Liver (tissue), 9 donors: ENCODE data around the gene SEBOX. TPM values are rescaled to one million over a fixed set of nuclear protein-coding genes. Genes with fewer than 3 reads are reported as not detected.
A peak's percentile ranks its signal among the peaks of the same experiment; 100 is the strongest.

Experiments
- DNase-seq: peaks from one replicate; pipeline ENCODE4 v3.0.0-alpha.2; 2017; ENCODE audit warnings: low spot score
- H3K27ac ChIP-seq, 2 donors: one replicate each; pipeline ENCODE4 v1.7.0; 2013; ENCODE audit warnings: inconsistent platforms in 2 of 2, low read length in 2 of 2, control low read depth in 1 of 2, low read depth in 1 of 2, mild to moderate bottlenecking in 1 of 2
- H3K27me3 ChIP-seq, 4 donors: one replicate each; pipeline versions ENCODE4 v1.6.1 to v1.7.0; 2013; ENCODE audit warnings: low read length in 3 of 4, inconsistent platforms in 1 of 4, mild to moderate bottlenecking in 1 of 4, moderate library complexity in 1 of 4; ENCODE audit not compliant: control insufficient read depth in 4 of 4, insufficient read depth in 4 of 4
- H3K36me3 ChIP-seq, 4 donors: one replicate each; pipeline versions ENCODE4 v1.6.1 to v1.7.0; 2013; ENCODE audit warnings: low read length in 3 of 4, mild to moderate bottlenecking in 3 of 4, low read depth in 1 of 4, moderate library complexity in 1 of 4; ENCODE audit not compliant: control insufficient read depth in 4 of 4, insufficient read depth in 3 of 4
- H3K4me1 ChIP-seq, 4 donors: one replicate each; pipeline versions ENCODE4 v1.6.1 to v1.7.0; 2013; ENCODE audit warnings: low read length in 3 of 4, mild to moderate bottlenecking in 3 of 4, moderate library complexity in 1 of 4; ENCODE audit not compliant: control insufficient read depth in 4 of 4, insufficient read depth in 4 of 4
- H3K4me3 ChIP-seq, 3 donors: one replicate each; pipeline versions ENCODE4 v1.6.1 to v1.7.0; 2013; ENCODE audit warnings: low read length in 3 of 3, control low read depth in 1 of 3, low read depth in 1 of 3, mild to moderate bottlenecking in 1 of 3
- H3K9ac ChIP-seq, 2 donors: one replicate each; pipeline ENCODE4 v1.7.0; 2013; ENCODE audit warnings: low read length in 2 of 2, mild to moderate bottlenecking in 2 of 2, moderate library complexity in 2 of 2, control low read depth in 1 of 2, low read depth in 1 of 2
- H3K9me3 ChIP-seq, 4 donors: one replicate each; pipeline versions ENCODE4 v1.6.1 to v1.7.0; 2013; ENCODE audit warnings: low read length in 3 of 4; ENCODE audit not compliant: control insufficient read depth in 4 of 4
- EGR1 ChIP-seq, 2 donors: IDR thresholded peaks; 2 replicates each; pipeline ENCODE4 v1.6.1; 2016 to 2018; ENCODE audit warnings: antibody characterized with exemption in 2 of 2, low read depth in 2 of 2
- FOXA1 ChIP-seq: IDR thresholded peaks from 2 replicates; pipeline ENCODE4 v1.6.1; 2016; ENCODE audit warnings: antibody characterized with exemption
- FOXA2 ChIP-seq: IDR thresholded peaks from 2 replicates; pipeline ENCODE4 v1.6.1; 2016; ENCODE audit warnings: antibody characterized with exemption
- GABPA ChIP-seq, 2 donors: IDR thresholded peaks in 1 of 2; conservative IDR thresholded peaks in 1 of 2; 2 replicates each; pipeline ENCODE4 v1.6.1; 2016; ENCODE audit warnings: antibody characterized with exemption in 2 of 2, mild to moderate bottlenecking in 1 of 2, moderate library complexity in 1 of 2
- HNF4A ChIP-seq, 2 donors: conservative IDR thresholded peaks; 2 replicates each; pipeline ENCODE4 v1.6.1; 2016; ENCODE audit warnings: antibody characterized with exemption in 2 of 2, mild to moderate bottlenecking in 2 of 2
- HNF4G ChIP-seq: IDR thresholded peaks from 2 replicates; pipeline ENCODE4 v1.6.1; 2016; ENCODE audit warnings: antibody characterized with exemption
- NR2F2 ChIP-seq: IDR thresholded peaks from 2 replicates; pipeline ENCODE4 v1.6.1; 2016; ENCODE audit warnings: antibody characterized with exemption
- RAD21 ChIP-seq, 2 donors: IDR thresholded peaks; 2 replicates each; pipeline ENCODE4 v1.6.1; 2016; ENCODE audit warnings: antibody characterized with exemption in 2 of 2, mild to moderate bottlenecking in 2 of 2
- RXRA ChIP-seq, 2 donors: IDR thresholded peaks; 2 replicates each; pipeline ENCODE4 v1.6.1; 2017 to 2018; ENCODE audit warnings: antibody characterized with exemption in 2 of 2, mild to moderate bottlenecking in 1 of 2
- SP1 ChIP-seq: IDR thresholded peaks from 2 replicates; pipeline ENCODE4 v1.6.1; 2018; ENCODE audit warnings: antibody characterized with exemption, mild to moderate bottlenecking
- TAF1 ChIP-seq: conservative IDR thresholded peaks from 2 replicates; pipeline ENCODE4 v1.6.1; 2016; ENCODE audit warnings: antibody characterized with exemption, mild to moderate bottlenecking
- YY1 ChIP-seq: IDR thresholded peaks from 2 replicates; pipeline ENCODE4 v1.6.1; 2016; ENCODE audit warnings: antibody characterized with exemption, mild to moderate bottlenecking
- WGBS: extraction: QIAGEN DNeasy Blood & Tissue Kit; methylation state at CpG from one replicate; pipeline ENCODE4 v1.1.7; 2013; 5-methylcytosine and 5-hydroxymethylcytosine counted together
- polyA plus RNA-seq, 2 donors: library from polyadenylated mRNA; stranded (reverse) in 1 of 2; unstranded in 1 of 2; fragments of 200-250 nt in 1 of 2; fragments of >200 nt in 1 of 2; fragmentation: Nextera tagmentation in 1 of 2; extraction: Ambion mirVana in 1 of 2; gene quantifications; one replicate each; pipeline versions ENCODE4 v1.2.1 to v1.2.3, GENCODE V29; 2013 to 2015
- total RNA-seq, 2 donors: library from RNA; depleted of rRNA; stranded (reverse); fragments of >200 nt; gene quantifications; one replicate each; pipeline ENCODE4 v1.2.3, GENCODE V29; 2014
- TF ChIP-seq, protein P1 (sequence below): IDR thresholded peaks from 2 replicates; pipeline ENCODE4 v1.6.1; 2016; ENCODE audit warnings: antibody characterized with exemption, mild to moderate bottlenecking
- TF ChIP-seq, protein P2 (sequence below): IDR thresholded peaks from 2 replicates; pipeline ENCODE4 v1.6.1; 2016; ENCODE audit warnings: antibody characterized with exemption
- TF ChIP-seq, protein P3 (sequence below): IDR thresholded peaks from 2 replicates; pipeline ENCODE4 v1.6.1; 2016; ENCODE audit warnings: antibody characterized with exemption
- TF ChIP-seq, protein P4 (sequence below): fragments of 150-350 bp; IDR thresholded peaks from 2 replicates; pipeline ENCODE4 v1.5.1; 2017; ENCODE audit warnings: improper control_type of control experiment, low read depth, low read length; ENCODE audit not compliant: missing input control
- TF ChIP-seq, protein P5 (sequence below): IDR thresholded peaks from 2 replicates; pipeline ENCODE4 v1.6.1; 2016; ENCODE audit warnings: antibody characterized with exemption
- donor health status: healthy.
- donor health status: healthy.
- donor health status: healthy.
- donor health status: healthy.
- donor health status: healthy.

SEBOX gene
- total and polyA plus RNA-seq, 4 donors: 0.19 to 0.59 TPM; not detected in 2

DNA sequence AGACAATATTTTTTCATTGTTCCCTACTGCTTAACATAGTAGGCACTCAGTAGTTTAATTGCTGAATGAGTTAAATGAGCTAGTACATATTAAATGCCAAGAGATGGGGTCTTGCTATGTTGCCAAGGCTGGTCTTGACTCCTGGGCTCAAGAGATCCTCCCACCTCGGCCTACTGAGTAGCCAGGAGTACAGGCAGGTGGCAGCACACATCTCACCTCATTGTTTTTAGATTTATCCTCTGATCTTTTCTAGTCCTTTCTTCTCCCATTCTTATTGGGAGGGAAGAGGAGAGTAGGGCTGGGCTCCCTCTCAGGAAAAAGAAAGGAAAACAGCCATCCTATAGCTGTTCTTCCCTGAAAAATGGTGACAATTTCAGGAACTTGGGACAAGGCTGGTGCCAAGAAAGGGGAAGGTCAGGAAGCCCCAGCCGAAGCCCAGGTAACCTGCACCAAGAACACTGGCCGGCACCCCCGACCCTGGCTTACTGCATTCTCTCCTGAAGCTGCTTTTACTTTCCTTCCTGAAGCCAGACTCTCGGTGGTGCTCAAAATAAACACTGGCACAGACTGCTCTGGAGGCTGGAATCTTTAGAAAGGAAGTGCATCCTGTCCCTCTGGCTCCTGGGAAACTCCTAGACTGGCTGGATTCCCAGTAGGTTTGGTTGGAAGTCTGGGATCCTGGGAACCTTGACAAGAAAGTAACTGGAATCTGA lies 26.8 kb downstream of the SEBOX start:
- Histone ChIP-seq H3K9me3 (no peaks in the 10 kb centered on the region), H3K4me1 (peaks cover 4 to 47% (median 38%) of the 10 kb centered on the region in 4 donors), H3K9ac (peak overlapping the region in 1 of 2 donors; percentile 18), H3K36me3 (peaks cover 8 to 36% (median 25%) of the 10 kb centered on the region in 4 donors), H3K4me3 (no peak overlapping the region), H3K27me3 (no peaks in the 10 kb centered on the region), H3K27ac (peak overlapping the region; percentile 38 to 63)
- DNase-seq: no peak
- TF ChIP-seq FOXA1: no peak
- peak; percentile 34 for TF ChIP-seq SP1
- TF ChIP-seq, protein P1, sequence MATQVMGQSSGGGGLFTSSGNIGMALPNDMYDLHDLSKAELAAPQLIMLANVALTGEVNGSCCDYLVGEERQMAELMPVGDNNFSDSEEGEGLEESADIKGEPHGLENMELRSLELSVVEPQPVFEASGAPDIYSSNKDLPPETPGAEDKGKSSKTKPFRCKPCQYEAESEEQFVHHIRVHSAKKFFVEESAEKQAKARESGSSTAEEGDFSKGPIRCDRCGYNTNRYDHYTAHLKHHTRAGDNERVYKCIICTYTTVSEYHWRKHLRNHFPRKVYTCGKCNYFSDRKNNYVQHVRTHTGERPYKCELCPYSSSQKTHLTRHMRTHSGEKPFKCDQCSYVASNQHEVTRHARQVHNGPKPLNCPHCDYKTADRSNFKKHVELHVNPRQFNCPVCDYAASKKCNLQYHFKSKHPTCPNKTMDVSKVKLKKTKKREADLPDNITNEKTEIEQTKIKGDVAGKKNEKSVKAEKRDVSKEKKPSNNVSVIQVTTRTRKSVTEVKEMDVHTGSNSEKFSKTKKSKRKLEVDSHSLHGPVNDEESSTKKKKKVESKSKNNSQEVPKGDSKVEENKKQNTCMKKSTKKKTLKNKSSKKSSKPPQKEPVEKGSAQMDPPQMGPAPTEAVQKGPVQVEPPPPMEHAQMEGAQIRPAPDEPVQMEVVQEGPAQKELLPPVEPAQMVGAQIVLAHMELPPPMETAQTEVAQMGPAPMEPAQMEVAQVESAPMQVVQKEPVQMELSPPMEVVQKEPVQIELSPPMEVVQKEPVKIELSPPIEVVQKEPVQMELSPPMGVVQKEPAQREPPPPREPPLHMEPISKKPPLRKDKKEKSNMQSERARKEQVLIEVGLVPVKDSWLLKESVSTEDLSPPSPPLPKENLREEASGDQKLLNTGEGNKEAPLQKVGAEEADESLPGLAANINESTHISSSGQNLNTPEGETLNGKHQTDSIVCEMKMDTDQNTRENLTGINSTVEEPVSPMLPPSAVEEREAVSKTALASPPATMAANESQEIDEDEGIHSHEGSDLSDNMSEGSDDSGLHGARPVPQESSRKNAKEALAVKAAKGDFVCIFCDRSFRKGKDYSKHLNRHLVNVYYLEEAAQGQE: no peak
- TF ChIP-seq NR2F2: peak; percentile 48
- TF ChIP-seq, protein P2, sequence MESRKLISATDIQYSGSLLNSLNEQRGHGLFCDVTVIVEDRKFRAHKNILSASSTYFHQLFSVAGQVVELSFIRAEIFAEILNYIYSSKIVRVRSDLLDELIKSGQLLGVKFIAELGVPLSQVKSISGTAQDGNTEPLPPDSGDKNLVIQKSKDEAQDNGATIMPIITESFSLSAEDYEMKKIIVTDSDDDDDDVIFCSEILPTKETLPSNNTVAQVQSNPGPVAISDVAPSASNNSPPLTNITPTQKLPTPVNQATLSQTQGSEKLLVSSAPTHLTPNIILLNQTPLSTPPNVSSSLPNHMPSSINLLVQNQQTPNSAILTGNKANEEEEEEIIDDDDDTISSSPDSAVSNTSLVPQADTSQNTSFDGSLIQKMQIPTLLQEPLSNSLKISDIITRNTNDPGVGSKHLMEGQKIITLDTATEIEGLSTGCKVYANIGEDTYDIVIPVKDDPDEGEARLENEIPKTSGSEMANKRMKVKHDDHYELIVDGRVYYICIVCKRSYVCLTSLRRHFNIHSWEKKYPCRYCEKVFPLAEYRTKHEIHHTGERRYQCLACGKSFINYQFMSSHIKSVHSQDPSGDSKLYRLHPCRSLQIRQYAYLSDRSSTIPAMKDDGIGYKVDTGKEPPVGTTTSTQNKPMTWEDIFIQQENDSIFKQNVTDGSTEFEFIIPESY: no peak
- no peak for TF ChIP-seq RXRA (IDR thresholded peaks at IDR 0.05)
- 66% methylated on average over 5 of the region's 5 CpGs for WGBS

DNA sequence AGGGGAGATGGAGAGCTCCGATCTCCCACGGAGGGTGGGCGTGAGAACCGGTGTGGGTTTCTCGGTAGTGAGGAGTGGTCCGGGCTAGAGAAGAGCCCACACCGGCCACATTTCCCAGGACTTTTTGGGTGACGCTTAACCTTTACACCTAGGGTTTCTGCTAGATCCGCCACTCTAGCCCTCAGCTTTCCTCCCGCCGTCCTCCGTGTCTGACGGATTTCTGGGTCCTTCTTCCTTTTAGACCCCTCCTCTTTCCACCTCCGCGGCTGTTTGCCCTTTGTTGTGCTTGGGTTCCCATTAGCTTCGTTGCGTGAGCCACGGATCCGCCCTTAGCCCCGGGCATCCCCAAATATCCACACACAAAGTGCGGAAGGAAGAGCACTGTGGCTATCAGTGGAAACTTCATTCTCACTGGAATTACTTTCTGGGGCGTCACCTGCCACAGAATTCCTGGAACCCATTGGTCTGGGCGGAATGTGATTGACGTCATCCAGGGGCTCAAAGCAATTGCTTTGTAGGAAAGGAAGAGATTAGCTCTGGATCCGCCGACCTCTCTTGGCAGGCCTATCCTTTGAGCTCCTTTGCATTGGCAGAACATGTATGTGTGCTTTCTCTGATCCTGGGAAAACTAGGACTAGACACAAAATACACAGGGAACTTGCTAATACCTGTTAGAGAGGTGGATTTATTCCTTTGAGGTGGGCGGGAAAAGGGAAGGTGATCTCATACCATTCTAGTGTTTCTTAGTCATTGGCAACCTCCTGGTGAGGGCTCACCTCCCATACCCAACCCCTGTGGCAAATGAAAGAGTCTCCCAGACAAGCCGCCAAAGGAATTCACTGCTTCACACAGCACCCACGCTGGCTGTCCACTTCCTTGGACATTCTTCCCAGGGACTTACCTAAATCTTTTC lies 28.8 kb downstream of the SEBOX start:
- peak; percentile 44 for DNase-seq
- H3K9ac ChIP-seq: peak overlapping the region; percentile 87 to 89
- H3K4me1 ChIP-seq: peaks cover 4 to 39% (median 36%) of the 10 kb centered on the region in 4 donors
- WGBS: 6% methylated on average over 29 of the region's 29 CpGs
- peak overlapping the region; percentile 93 to 96 for H3K27ac ChIP-seq
- H3K4me3 ChIP-seq: peak overlapping the region; percentile 85 to 93 (median 91)
- no peaks in the 10 kb centered on the region for H3K9me3 ChIP-seq
- no peaks in the 10 kb centered on the region for H3K27me3 ChIP-seq
- peaks cover 5 to 25% (median 13%) of the 10 kb centered on the region in 4 donors for H3K36me3 ChIP-seq
- TF ChIP-seq RXRA (IDR thresholded peaks at IDR 0.05) (peak; percentile 50 to 53), TAF1 (peak; percentile 61), SP1 (peak; percentile 68), EGR1 (IDR thresholded peaks at IDR 0.05; ENCODE audit: low read depth in 2 of 2) (no peak), HNF4A (conservative IDR thresholded peaks at IDR 0.05) (peak; percentile 34 to 42), YY1 (peak; percentile 78), GABPA (IDR thresholded peaks at IDR 0.05 in 1 of 2, conservative IDR thresholded peaks at IDR 0.05 in 1 of 2) (peak in 1 of 2 donors; percentile 62), HNF4G (no peak), FOXA2 (peak; percentile 8), RAD21 (IDR thresholded peaks at IDR 0.05) (peak; percentile 38 to 49)
- TF ChIP-seq, protein P3, sequence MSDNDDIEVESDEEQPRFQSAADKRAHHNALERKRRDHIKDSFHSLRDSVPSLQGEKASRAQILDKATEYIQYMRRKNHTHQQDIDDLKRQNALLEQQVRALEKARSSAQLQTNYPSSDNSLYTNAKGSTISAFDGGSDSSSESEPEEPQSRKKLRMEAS: no peak
- TF ChIP-seq, protein P2: peak; percentile 11
- TF ChIP-seq, protein P4, sequence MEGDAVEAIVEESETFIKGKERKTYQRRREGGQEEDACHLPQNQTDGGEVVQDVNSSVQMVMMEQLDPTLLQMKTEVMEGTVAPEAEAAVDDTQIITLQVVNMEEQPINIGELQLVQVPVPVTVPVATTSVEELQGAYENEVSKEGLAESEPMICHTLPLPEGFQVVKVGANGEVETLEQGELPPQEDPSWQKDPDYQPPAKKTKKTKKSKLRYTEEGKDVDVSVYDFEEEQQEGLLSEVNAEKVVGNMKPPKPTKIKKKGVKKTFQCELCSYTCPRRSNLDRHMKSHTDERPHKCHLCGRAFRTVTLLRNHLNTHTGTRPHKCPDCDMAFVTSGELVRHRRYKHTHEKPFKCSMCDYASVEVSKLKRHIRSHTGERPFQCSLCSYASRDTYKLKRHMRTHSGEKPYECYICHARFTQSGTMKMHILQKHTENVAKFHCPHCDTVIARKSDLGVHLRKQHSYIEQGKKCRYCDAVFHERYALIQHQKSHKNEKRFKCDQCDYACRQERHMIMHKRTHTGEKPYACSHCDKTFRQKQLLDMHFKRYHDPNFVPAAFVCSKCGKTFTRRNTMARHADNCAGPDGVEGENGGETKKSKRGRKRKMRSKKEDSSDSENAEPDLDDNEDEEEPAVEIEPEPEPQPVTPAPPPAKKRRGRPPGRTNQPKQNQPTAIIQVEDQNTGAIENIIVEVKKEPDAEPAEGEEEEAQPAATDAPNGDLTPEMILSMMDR: no peak
- TF ChIP-seq, protein P5, sequence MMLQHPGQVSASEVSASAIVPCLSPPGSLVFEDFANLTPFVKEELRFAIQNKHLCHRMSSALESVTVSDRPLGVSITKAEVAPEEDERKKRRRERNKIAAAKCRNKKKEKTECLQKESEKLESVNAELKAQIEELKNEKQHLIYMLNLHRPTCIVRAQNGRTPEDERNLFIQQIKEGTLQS: peak; percentile 40
